Fibroblast of lung (primary cell): Measurements from ENCODE around the gene ZDHHC14. TPM values are rescaled to one million over a fixed set of nuclear protein-coding genes. Genes with fewer than 3 reads are reported as not detected.

ENCODE experiments used
- DNase-seq, 2 donors: peaks; one replicate each; pipeline versions ENCODE4 v3.0.0 to v3.0.0-alpha.2; 2010; ENCODE audit warnings: low read depth in 2 of 2
- H2AFZ ChIP-seq: 2 replicates; pipeline ENCODE4 v1.5.1; 2012; ENCODE audit warnings: low read length, control low read depth, inconsistent platforms
- H3K27ac ChIP-seq: 2 replicates; pipeline ENCODE4 v1.5.1; 2011; ENCODE audit warnings: low read length, control low read depth; ENCODE audit not compliant: insufficient read depth
- H3K27me3 ChIP-seq: 2 replicates; pipeline ENCODE4 v1.5.1; 2011; ENCODE audit warnings: mild to moderate bottlenecking, low read length; ENCODE audit not compliant: control insufficient read depth, insufficient read depth
- H3K36me3 ChIP-seq: 2 replicates; pipeline ENCODE4 v1.5.1; 2011; ENCODE audit warnings: low read length; ENCODE audit not compliant: control insufficient read depth, insufficient read depth
- H3K4me1 ChIP-seq: 2 replicates; pipeline ENCODE4 v1.5.1; 2011; ENCODE audit warnings: low read length; ENCODE audit not compliant: control insufficient read depth, insufficient read depth; ENCODE audit errors: extremely low read depth
- H3K4me2 ChIP-seq: 2 replicates; pipeline ENCODE4 v1.5.1; 2011; ENCODE audit warnings: low read length, control low read depth; ENCODE audit not compliant: insufficient read depth; ENCODE audit errors: extremely low read depth
- H3K4me3 ChIP-seq, 4 experiments: fragments of 200-600 bp in 1 of 4; sonication (generic) in 1 of 4; replicated peaks in 1 of 4; 2 replicates each; pipeline ENCODE4 v1.5.1; 2011 to 2016; ENCODE audit warnings: low read length in 4 of 4, low read depth in 3 of 4, mild to moderate bottlenecking in 3 of 4, control low read depth in 2 of 4, inconsistent platforms in 1 of 4, mixed read lengths in 1 of 4; ENCODE audit not compliant: insufficient read depth in 1 of 4; ENCODE audit errors: control extremely low read depth in 1 of 4
- H3K79me2 ChIP-seq: 2 replicates; pipeline ENCODE4 v1.5.1; 2012; ENCODE audit warnings: mild to moderate bottlenecking, low read length, inconsistent platforms; ENCODE audit not compliant: control insufficient read depth, insufficient read depth
- H3K9ac ChIP-seq: 2 replicates; pipeline ENCODE4 v1.5.1; 2011; ENCODE audit warnings: mild to moderate bottlenecking, low read length, control low read depth; ENCODE audit not compliant: insufficient read depth
- H3K9me3 ChIP-seq: 2 replicates; pipeline ENCODE4 v1.5.1; 2012; ENCODE audit warnings: low read depth, low read length; ENCODE audit not compliant: control insufficient read depth, insufficient read depth
- H4K20me1 ChIP-seq: 2 replicates; pipeline ENCODE4 v1.5.1; 2011; ENCODE audit warnings: low read length; ENCODE audit not compliant: control insufficient read depth, insufficient read depth; ENCODE audit errors: extremely low read depth
- CTCF ChIP-seq, 2 donors: IDR thresholded peaks in 1 of 2; conservative IDR thresholded peaks in 1 of 2; 1 replicate in 1 of 2; 2 replicates in 1 of 2; pipeline ENCODE4 v1.5.1; 2011 to 2012; ENCODE audit warnings: low read length in 2 of 2, control low read depth in 1 of 2, inconsistent platforms in 1 of 2, low read depth in 1 of 2, mild to moderate bottlenecking in 1 of 2
- EZH2 ChIP-seq: IDR thresholded peaks from 2 replicates; pipeline ENCODE4 v1.5.1; 2012; ENCODE audit warnings: low read length, control low read depth, mild to moderate bottlenecking; ENCODE audit errors: missing control alignments
- polyA plus RNA-seq, 2 donors: library from polyadenylated mRNA; depleted of rRNA in 1 of 2; stranded (reverse) in 1 of 2; unstranded in 1 of 2; fragments of >200 nt; gene quantifications; 2 replicates each; pipeline ENCODE4 v1.2.1, GENCODE V29; 2011 to 2012; ENCODE audit warnings: missing spikeins in 1 of 2
- total RNA-seq: library from RNA; depleted of rRNA; stranded (reverse); fragments of >200 nt; gene quantifications from 2 replicates; pipeline ENCODE4 v1.2.1, GENCODE V29; 2014

Gene ZDHHC14
- total and polyA plus RNA-seq, 2 donors (not counting 1 experiment from before 2014, with no cell fraction given) = 1.7 to 3.5 TPM

- H4K20me1 ChIP-seq = no peaks in the 10 kb centered on the region
- no peaks in the 10 kb centered on the region for H3K9me3 ChIP-seq
- H3K27ac ChIP-seq = no peak overlapping the region
- TF ChIP-seq CTCF (conservative IDR thresholded peaks at IDR 0.05 in 1 of 2, IDR thresholded peaks at IDR 0.05 in 1 of 2; ENCODE audit: low read depth in 1 of 2, low read length in 2 of 2) (no peak), EZH2 (no peak)
- no peak for DNase-seq
- H3K9ac ChIP-seq = no peak overlapping the region
- H3K4me1 ChIP-seq = no peaks in the 10 kb centered on the region
- no peak overlapping the region for H3K4me3 ChIP-seq
- no peak overlapping the region for H2AFZ ChIP-seq
- H3K36me3 ChIP-seq = no peaks in the 10 kb centered on the region
- no peak overlapping the region for H3K4me2 ChIP-seq
- no peaks in the 10 kb centered on the region for H3K27me3 ChIP-seq
- no peaks in the 10 kb centered on the region for H3K79me2 ChIP-seq
These were observed 115.6 kb downstream of the ZDHHC14 start for GRCh38 chr6:157496534-157497095.

GRCh38 chr6:157497579-157497978 is 116.6 kb downstream of the ZDHHC14 start:
- H3K9me3 ChIP-seq = no peaks in the 10 kb centered on the region
- H3K27ac ChIP-seq = no peak overlapping the region
- no peaks in the 10 kb centered on the region for H3K27me3 ChIP-seq
- no peak overlapping the region for H3K9ac ChIP-seq
- H4K20me1 ChIP-seq = no peaks in the 10 kb centered on the region
- H3K4me3 ChIP-seq = no peak overlapping the region
- TF ChIP-seq CTCF (conservative IDR thresholded peaks at IDR 0.05 in 1 of 2, IDR thresholded peaks at IDR 0.05 in 1 of 2; ENCODE audit: low read depth in 1 of 2, low read length in 2 of 2) (no peak), EZH2 (no peak)
- H3K4me2 ChIP-seq = no peak overlapping the region
- no peaks in the 10 kb centered on the region for H3K79me2 ChIP-seq
- DNase-seq = no peak
- no peaks in the 10 kb centered on the region for H3K36me3 ChIP-seq
- no peak overlapping the region for H2AFZ ChIP-seq
- H3K4me1 ChIP-seq = no peaks in the 10 kb centered on the region

GRCh38 chr6:157498817-157499216 is 117.8 kb downstream of the ZDHHC14 start:
- Histone ChIP-seq H3K9ac (no peak overlapping the region), H3K27me3 (no peaks in the 10 kb centered on the region), H3K79me2 (no peaks in the 10 kb centered on the region), H3K36me3 (no peaks in the 10 kb centered on the region), H3K4me1 (no peaks in the 10 kb centered on the region), H3K4me2 (no peak overlapping the region), H3K9me3 (no peaks in the 10 kb centered on the region), H4K20me1 (no peaks in the 10 kb centered on the region), H3K27ac (no peak overlapping the region), H2AFZ (no peak overlapping the region), H3K4me3 (no peak overlapping the region)
- peak in 1 of 2 donors; percentile 4 for DNase-seq
- TF ChIP-seq EZH2 = no peak
- no peak for TF ChIP-seq CTCF (conservative IDR thresholded peaks at IDR 0.05 in 1 of 2, IDR thresholded peaks at IDR 0.05 in 1 of 2; ENCODE audit: low read depth in 1 of 2, low read length in 2 of 2)
